ENCODE data around the gene CC2D1A.

DNA sequence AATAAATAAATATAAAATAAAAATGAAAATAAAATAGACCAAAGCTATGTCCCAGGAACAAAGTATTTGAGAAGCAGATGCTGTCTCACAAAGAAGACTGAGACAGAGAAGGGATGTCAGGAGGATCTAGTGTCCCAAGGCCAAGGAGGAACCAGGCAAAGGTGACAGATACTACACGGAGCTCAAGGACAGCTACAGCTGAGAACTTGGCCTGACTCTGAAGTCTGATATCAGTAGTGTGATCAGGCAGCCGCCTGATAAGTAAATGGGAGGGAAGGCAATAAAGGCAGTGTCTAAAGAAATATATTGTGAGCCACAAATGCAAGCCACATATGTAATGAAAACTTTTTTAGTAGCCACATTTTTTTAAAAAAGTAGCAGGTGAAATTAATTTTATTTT lies 49.5 kb upstream of the CC2D1A start:
- TF ChIP-seq POLR2A (IDR thresholded peaks at IDR 0.05; ENCODE audit: low read depth, low read length) (no peak), POLR2AphosphoS5 (IDR thresholded peaks at IDR 0.05; ENCODE audit: low read depth, low read length) (no peak), TAF1 (IDR thresholded peaks at IDR 0.05; ENCODE audit: borderline replicate concordance, low read depth, low read length) (no peak)

Measured in GM12892 (cell line).